ENCODE results near the gene ZFP69B.
"Not testable (repeated sequence)": the region's sequence is repeated elsewhere in the genome, so short reads cannot be mapped to it uniquely, and the experiment has no call there.

The ZFP69B gene

GRCh38 chr1:40438391-40439015 is 11.8 kb upstream of the ZFP69B start:
- DNase-seq, result peak in 1 of 2 donors; percentile 52

GRCh38 chr1:40439247-40439646 is 11.0 kb upstream of the ZFP69B start:
- no peak for DNase-seq

DNA sequence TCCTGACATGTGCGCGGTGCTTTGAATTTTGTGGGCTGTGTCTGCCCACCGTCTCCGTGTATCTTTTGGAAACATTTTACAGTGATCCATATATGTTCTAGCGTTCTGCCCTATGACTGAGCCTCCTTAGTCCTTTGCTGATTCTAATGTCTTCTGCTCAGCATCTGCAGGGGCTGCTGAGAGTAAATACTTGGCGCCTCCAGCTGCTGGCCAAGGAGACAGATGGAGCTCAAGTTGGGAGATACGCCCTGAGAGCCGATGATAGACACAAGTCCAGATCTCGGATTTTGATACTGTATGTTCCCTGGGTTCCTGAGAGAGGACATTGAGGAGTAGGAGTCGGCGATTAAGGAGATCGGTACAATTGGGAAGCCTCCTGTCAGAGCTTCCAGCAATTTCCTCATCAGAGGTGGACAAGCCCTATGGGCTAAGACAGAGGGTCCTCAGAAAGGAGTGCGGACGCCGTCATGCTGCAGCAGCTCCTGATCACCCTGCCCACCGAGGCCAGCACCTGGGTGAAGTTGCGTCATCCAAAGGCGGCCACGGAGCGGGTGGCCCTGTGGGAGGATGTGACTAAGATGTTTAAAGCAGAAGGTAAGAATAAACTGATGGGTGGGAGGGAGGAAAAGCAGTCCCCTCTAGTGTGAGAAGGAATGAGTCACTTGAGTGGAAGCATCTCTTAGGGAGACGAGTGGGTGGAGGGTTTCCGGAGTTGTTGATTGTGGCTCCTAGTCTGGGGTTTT is 390 bp downstream of the ZFP69B start:
- DNase-seq, result peak; percentile 73

- DNase-seq, result no peak
These were observed 936 bp downstream of the ZFP69B start for GRCh38 chr1:40451238-40451585.

DNA sequence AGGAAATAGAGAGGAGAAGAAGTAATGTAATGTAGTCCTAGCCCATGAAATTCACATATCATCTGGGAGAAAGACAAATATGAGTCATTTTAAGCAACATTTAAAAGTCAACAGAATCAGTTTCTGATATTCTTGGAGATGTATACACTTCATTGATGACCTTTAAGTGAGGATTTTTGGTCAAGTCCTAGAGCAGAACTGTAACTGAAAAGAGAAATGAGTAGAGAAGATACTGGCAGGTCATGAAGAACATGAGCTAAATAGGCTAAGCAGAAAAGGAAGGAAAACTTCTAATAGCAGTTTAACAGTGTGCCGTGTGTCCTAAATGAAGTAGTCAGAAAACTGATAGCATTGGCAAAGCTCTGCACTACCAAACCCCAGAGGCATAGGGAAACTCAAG is 4.6 kb downstream of the ZFP69B start:
- no peak for DNase-seq

- DNase-seq, result no peak
These were observed 12.8 kb downstream of the ZFP69B start for GRCh38 chr1:40462956-40463590.

DNA sequence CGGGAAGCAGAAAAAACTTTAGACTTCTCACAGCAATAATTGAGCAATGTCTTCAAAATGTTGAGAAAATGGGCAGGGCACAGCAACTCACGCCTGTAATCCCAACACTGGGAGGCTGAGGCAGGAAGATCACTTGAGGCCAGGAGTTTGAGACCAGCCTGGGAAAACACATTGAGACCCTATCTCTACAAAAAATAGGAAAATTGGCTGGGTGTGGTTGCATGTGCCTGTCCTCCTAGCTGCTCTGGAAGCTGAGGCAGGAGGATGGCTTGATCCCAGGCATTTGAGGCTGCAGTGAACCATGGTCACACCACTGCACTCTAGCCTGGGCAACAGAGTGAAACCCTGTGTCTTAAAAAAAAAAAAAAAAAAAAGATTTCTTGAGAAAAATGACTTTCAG is 19.1 kb downstream of the ZFP69B start:
- DNase-seq, result no peak

GRCh38 chr1:40475268-40475667 is 25.0 kb downstream of the ZFP69B start:
- no peak for DNase-seq

DNA sequence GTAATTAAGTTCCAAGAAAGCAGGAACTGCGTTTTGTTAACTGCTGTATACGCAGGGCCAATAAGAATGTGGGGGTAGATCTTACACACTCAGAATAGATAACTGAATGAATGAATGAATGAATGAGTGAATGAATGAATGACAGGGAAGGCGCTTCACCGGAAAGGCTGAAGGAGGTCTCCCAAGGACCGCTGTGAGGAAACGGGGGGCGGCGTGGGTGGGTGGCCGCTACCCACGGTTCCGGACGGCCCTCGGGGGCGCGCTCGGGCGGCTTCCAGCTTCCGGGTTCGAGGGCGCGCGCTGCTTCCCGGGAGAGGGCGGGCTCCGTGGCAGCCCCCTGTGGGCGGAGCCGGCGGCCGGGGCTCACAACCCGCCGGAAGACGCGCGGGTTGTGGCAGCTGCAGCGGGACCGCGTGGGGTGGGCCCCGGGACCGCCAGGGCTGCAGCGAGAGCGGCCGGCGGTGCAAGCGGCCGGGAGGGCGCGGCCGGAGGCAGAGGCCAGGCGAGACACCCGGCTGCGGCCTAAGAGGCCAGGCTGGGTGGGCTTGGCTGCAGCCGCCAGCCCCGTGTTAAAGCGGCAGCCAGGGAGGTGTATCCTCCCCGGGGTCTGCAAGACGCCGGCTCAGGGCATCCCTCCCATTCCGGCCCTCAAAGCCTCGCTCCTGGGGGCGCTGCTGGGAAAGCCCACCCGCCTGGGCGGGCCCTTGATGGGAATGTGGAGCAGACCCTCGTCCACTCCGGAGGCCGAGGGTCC is 26.8 kb downstream of the ZFP69B start, which contains the start of gene ZFP69:
TSS of gene ZFP69 (plus strand) at position 367 of the 754 bp plus-strand sequence. CDS start 2,072 bp downstream, outside the sequence.
- peak; percentile 70 to 71 for DNase-seq

DNA sequence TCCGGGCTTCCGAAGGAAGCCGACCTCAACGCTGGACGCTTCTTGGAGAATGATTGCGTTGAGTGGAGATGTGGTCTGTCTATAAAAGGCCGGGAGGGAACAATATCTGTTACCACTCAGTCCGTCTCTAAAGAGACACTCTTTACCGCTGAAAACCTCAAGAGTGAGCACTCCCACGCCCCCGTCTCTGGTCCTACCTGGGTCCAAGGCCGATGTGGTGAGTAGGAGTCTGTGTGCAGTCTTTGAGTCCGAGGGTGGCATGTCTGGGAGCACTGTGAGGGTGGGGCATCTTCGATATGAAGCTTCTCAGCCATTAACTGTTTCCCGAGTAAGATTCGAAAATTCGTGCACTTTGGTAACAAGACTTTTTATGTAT is 27.4 kb downstream of the ZFP69B start:
- DNase-seq, result peak in 1 of 2 donors; percentile 9

DNA sequence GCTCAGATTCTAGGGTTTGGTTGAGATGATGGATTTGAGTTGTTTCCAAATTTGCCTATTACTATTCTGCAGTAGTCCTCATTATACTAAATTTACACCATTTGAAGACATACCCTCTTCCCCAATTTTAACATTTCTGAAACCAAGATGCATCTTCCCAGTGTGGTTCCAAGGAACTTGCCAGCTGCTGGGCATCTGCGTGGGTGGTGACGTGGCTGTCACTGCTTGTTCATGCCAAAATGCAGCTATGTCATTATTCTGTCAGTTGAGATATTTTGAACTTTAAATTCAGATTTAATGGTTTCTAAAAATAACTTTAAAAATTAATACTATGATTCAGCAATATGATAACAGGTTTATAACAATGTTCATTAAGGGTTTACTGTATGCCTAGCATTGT is 28.0 kb downstream of the ZFP69B start:
- no peak for DNase-seq

GRCh38 chr1:40479156-40479555 is 28.9 kb downstream of the ZFP69B start:
- DNase-seq, result no peak

- DNase-seq, result no peak
These were observed 45.1 kb downstream of the ZFP69B start for GRCh38 chr1:40495315-40495903.

DNA sequence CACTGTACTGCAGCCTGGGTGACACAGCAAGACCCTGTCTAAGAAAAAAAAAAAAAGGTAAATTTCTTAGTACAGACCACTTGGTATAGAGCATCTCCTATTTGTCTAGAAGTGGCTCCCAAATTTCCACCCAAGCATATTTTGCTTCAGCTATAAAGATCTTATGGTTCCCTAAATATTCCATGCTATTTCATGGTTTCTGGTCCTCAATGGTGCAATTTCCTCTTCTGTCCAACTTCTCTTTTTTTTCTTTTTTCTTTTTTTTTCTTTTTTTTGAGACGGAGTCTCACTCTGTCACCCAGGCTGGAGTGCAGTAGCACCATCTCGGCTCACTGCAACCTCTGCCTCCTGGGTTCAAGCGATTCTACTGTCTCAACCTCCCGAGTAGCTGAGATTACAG is 52.4 kb downstream of the ZFP69B start:
- not testable (repeated sequence) for DNase-seq

GRCh38 chr1:40507973-40508372 is 57.7 kb downstream of the ZFP69B start:
- peak in 1 of 2 donors; percentile 1 for DNase-seq

- peak; percentile 79 for DNase-seq
These were observed 58.4 kb downstream of the ZFP69B start, which contains the start of gene EXO5 for GRCh38 chr1:40508375-40509341. Gene EXO5 (plus strand): TSS chr1:40508767. CDS start chr1:40514545, 5,778 bp downstream.

Measured in CD4-positive, alpha-beta T cell treated with Interleukin-4 for 1 hour (primary cell).